Measurements from ENCODE around the gene CCNE1. TPM values are rescaled to one million over a fixed set of nuclear protein-coding genes. Genes with fewer than 3 reads are reported as not detected.

CCNE1 gene
- total RNA-seq, 1 experiment from 2014 or later = 40.2 TPM

- Histone ChIP-seq H3T11ph (ENCODE audit: low read length) (no peak overlapping the region), H3K23me2 (ENCODE audit: insufficient read length, low read depth, low read length, poor library complexity, severe bottlenecking) (no peaks in the 10 kb centered on the region), H3K4me2 (ENCODE audit: insufficient read depth, insufficient read length, low read length) (no peak overlapping the region), H2BK15ac (ENCODE audit: low read depth, low read length) (no peak overlapping the region), H4K20me1 (ENCODE audit: control insufficient read depth, insufficient read depth, insufficient read length) (no peaks in the 10 kb centered on the region), H3K9ac (ENCODE audit: extremely low read depth, insufficient read length, low read length) (no peak overlapping the region), H3K9me3 (ENCODE audit: control insufficient read depth, low read depth, low read length) (no peaks in the 10 kb centered on the region), H3K79me1 (ENCODE audit: insufficient read depth, low read depth, low read length, poor library complexity, severe bottlenecking) (no peaks in the 10 kb centered on the region), H2AFZ (ENCODE audit: low read length) (no peak overlapping the region), H3K4me1 (ENCODE audit: insufficient read depth, low read length) (no peaks in the 10 kb centered on the region), H4K5ac (ENCODE audit: insufficient read length, low read depth, low read length) (no peak overlapping the region), H3K18ac (ENCODE audit: insufficient read length, low read depth, low read length) (no peak overlapping the region), H3K14ac (ENCODE audit: insufficient read depth, low read length) (no peak overlapping the region), H4K8ac (replicated peaks; ENCODE audit: insufficient read length, low read depth, low read length) (no peak overlapping the region), H2BK12ac (ENCODE audit: insufficient read length, low read depth, low read length) (no peak overlapping the region), H2AK5ac (ENCODE audit: insufficient read length, low read length) (no peak overlapping the region), H4K91ac (ENCODE audit: insufficient read length, low read depth, low read length) (no peak overlapping the region), H3K27ac (ENCODE audit: insufficient read length, low read depth, low read length) (no peak overlapping the region), H3K4ac (ENCODE audit: low read depth, low read length) (no peak overlapping the region), H3K79me2 (ENCODE audit: insufficient read depth, low read length) (no peaks in the 10 kb centered on the region), H3K27me3 (ENCODE audit: insufficient read depth, low read length) (no peaks in the 10 kb centered on the region), H2BK120ac (ENCODE audit: low read depth, low read length, poor library complexity, severe bottlenecking) (no peak overlapping the region), H2BK5ac (ENCODE audit: insufficient read length, low read length) (no peak overlapping the region), H2BK20ac (ENCODE audit: low read depth, low read length, poor library complexity, severe bottlenecking) (no peak overlapping the region), H3K23ac (ENCODE audit: insufficient read length, low read depth, low read length) (no peak overlapping the region), H3K56ac (ENCODE audit: insufficient read length, low read depth, low read length) (no peak overlapping the region)
- H3K27me3 Mint-ChIP-seq (ENCODE audit: low read depth) = peaks cover 2% of the 10 kb centered on the region; the same call in 1 of the 2 replicates
- H3K4me1 Mint-ChIP-seq = peaks cover 5% of the 10 kb centered on the region in 2 experiments; a peak in 2 of 4 replicates
- peaks cover 0 to 2% of the 10 kb centered on the region in 2 experiments; a peak in 1 of 5 replicates for H3K9me3 Mint-ChIP-seq
- H3K27ac Mint-ChIP-seq = no peak overlapping the region
- no peak for TF ChIP-seq CTCF (conservative IDR thresholded peaks at IDR 0.05)
- no peak overlapping the region for H3K4me3 Mint-ChIP-seq
- no CpG with 5 or more reads among the region's 1 CpG for WGBS (ENCODE audit: extremely low coverage, insufficient read length, low lambda C conversion rate)
- no peak for DNase-seq
- no peaks in the 10 kb centered on the region for H3K36me3 Mint-ChIP-seq (ENCODE audit: insufficient read depth in 1 of 3, low read depth in 3 of 3)
Observed at GRCh38 chr19:29784598-29785223, 27.1 kb upstream of the CCNE1 start.

Measured in H9 (cell line).